Neural cell (in vitro differentiated cells): Measurements from ENCODE around the gene ZDHHC11.
"Not testable (repeated sequence)": the region's sequence is repeated elsewhere in the genome, so short reads cannot be mapped to it uniquely, and the experiment has no call there.

Source experiments
- EP300 ChIP-seq: fragments of 450-650 bp; conservative IDR thresholded peaks from 2 replicates; pipeline ENCODE4 v1.6.1; 2014; ENCODE audit warnings: antibody characterized with exemption, mild to moderate bottlenecking, moderate library complexity; ENCODE audit not compliant: poor library complexity, severe bottlenecking
- EZH2 ChIP-seq: fragments of 200-600, 300-800 bp; shearing (Covaris generic), sonication (generic); IDR thresholded peaks from 2 replicates; pipeline ENCODE4 v1.6.1; 2014; ENCODE audit warnings: antibody characterized with exemption, low read length, borderline replicate concordance, mild to moderate bottlenecking; ENCODE audit not compliant: insufficient read depth, poor library complexity, severe bottlenecking
- MXI1 ChIP-seq: fragments of 450-650 bp; conservative IDR thresholded peaks from 2 replicates; pipeline ENCODE4 v1.6.1; 2014; ENCODE audit warnings: antibody characterized with exemption, mild to moderate bottlenecking; ENCODE audit not compliant: poor library complexity, severe bottlenecking
- POLR2AphosphoS5 ChIP-seq: IDR thresholded peaks from 2 replicates; pipeline ENCODE4 v1.6.1; 2012
- RAD21 ChIP-seq: fragments of 450-650 bp; conservative IDR thresholded peaks from 2 replicates; pipeline ENCODE4 v1.6.1; 2014; ENCODE audit warnings: antibody characterized with exemption, mild to moderate bottlenecking, moderate library complexity
- SMC3 ChIP-seq: fragments of 450-650 bp; conservative IDR thresholded peaks from 2 replicates; pipeline ENCODE4 v1.6.1; 2014; ENCODE audit warnings: antibody characterized with exemption, mild to moderate bottlenecking, moderate library complexity; ENCODE audit not compliant: poor library complexity
- TF ChIP-seq, protein P1 (sequence below): fragments of 450-650 bp; IDR thresholded peaks from 2 replicates; pipeline ENCODE4 v1.5.1; 2014; ENCODE audit warnings: antibody characterized with exemption, mild to moderate bottlenecking, moderate library complexity; ENCODE audit not compliant: poor library complexity, severe bottlenecking
- TF ChIP-seq, protein P2 (sequence below): IDR thresholded peaks from 2 replicates; pipeline ENCODE4 v1.6.1; 2012; ENCODE audit warnings: borderline replicate concordance

DNA sequence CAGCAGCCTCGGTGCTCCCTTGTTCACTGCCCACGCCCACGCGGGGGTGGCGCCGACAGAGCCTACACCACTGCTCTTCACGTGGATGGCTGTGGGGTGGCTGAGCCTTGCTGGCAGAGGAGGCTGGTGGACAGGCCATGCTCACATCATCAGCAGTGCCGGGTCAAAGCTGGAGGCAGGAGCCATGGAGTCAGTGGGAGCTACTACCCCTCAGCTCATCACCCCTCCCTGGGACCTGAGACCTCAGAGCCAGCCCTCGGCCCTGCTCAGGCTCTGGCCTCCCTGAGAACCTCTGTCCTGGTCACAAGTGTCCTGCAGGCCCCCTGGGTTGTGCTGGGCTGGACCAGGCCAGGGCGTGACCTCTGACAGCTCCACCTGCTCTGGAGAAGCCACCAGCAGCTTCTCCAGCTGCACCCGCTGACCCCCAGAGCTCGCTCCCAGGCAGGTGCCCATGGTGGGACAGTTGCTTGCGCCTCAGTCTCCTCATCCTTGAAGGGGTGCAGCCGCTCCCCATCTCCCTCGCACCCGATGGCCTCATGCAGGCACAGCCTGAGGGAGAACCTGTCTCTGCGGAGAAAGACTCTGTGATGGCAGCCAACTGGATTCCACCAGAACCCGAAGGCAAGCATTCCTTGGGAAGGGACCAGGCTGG lies 75.8 kb downstream of the ZDHHC11 start:
- TF ChIP-seq, protein P1, sequence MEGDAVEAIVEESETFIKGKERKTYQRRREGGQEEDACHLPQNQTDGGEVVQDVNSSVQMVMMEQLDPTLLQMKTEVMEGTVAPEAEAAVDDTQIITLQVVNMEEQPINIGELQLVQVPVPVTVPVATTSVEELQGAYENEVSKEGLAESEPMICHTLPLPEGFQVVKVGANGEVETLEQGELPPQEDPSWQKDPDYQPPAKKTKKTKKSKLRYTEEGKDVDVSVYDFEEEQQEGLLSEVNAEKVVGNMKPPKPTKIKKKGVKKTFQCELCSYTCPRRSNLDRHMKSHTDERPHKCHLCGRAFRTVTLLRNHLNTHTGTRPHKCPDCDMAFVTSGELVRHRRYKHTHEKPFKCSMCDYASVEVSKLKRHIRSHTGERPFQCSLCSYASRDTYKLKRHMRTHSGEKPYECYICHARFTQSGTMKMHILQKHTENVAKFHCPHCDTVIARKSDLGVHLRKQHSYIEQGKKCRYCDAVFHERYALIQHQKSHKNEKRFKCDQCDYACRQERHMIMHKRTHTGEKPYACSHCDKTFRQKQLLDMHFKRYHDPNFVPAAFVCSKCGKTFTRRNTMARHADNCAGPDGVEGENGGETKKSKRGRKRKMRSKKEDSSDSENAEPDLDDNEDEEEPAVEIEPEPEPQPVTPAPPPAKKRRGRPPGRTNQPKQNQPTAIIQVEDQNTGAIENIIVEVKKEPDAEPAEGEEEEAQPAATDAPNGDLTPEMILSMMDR, result not testable (repeated sequence)
- TF ChIP-seq EP300, EZH2, SMC3, POLR2AphosphoS5, RAD21, MXI1: not testable (repeated sequence)
- TF ChIP-seq, protein P2, sequence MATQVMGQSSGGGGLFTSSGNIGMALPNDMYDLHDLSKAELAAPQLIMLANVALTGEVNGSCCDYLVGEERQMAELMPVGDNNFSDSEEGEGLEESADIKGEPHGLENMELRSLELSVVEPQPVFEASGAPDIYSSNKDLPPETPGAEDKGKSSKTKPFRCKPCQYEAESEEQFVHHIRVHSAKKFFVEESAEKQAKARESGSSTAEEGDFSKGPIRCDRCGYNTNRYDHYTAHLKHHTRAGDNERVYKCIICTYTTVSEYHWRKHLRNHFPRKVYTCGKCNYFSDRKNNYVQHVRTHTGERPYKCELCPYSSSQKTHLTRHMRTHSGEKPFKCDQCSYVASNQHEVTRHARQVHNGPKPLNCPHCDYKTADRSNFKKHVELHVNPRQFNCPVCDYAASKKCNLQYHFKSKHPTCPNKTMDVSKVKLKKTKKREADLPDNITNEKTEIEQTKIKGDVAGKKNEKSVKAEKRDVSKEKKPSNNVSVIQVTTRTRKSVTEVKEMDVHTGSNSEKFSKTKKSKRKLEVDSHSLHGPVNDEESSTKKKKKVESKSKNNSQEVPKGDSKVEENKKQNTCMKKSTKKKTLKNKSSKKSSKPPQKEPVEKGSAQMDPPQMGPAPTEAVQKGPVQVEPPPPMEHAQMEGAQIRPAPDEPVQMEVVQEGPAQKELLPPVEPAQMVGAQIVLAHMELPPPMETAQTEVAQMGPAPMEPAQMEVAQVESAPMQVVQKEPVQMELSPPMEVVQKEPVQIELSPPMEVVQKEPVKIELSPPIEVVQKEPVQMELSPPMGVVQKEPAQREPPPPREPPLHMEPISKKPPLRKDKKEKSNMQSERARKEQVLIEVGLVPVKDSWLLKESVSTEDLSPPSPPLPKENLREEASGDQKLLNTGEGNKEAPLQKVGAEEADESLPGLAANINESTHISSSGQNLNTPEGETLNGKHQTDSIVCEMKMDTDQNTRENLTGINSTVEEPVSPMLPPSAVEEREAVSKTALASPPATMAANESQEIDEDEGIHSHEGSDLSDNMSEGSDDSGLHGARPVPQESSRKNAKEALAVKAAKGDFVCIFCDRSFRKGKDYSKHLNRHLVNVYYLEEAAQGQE, result not testable (repeated sequence)
